Endothelial cell of umbilical vein (primary cell): Measurements from ENCODE around the gene STK32C. TPM values are rescaled to one million over a fixed set of nuclear protein-coding genes. Genes with fewer than 3 reads are reported as not detected.
A peak's percentile ranks its signal among the peaks of the same experiment; 100 is the strongest.

Experiments
- BruUV-seq: library from RNA; stranded (reverse); fragments of 400-500 nt; replicated peaks from 2 replicates; lab custom pipeline; 2021; lab: Mats Ljungman, UMichigan
- CTCF ChIA-PET: fragments of 300-600, 350-600 bp; sonication (Branson Sonifier 250); formaldehyde crosslinking; loops from one replicate; lab custom pipeline; 2021; ENCODE audit warnings: antibody characterized with exemption, inconsistent platforms; lab: Charles Lee
- POLR2A ChIA-PET: fragments of 300-600, 350-600 bp; sonication (Branson Sonifier 250); formaldehyde crosslinking; loops from one replicate; lab custom pipeline; 2021; ENCODE audit warnings: antibody characterized with exemption, inconsistent platforms; lab: Charles Lee
- DNase-seq: peaks from one replicate; pipeline ENCODE4 v3.0.0-alpha.2; 2011; ENCODE audit warnings: low read depth, low spot score
- FAIRE-seq: peaks from 2 replicates; lab custom pipeline; 2011; peaks lifted over from hg19 to GRCh38; lab: Jason Lieb, UNC
- H2AFZ ChIP-seq: 2 replicates; pipeline ENCODE4 v1.6.0; 2012; ENCODE audit warnings: low read depth, low read length, control low read depth, inconsistent platforms
- H3K27ac ChIP-seq: 2 replicates; pipeline ENCODE4 v1.5.1; 2011; ENCODE audit warnings: low read depth, mild to moderate bottlenecking, control low read depth, low read length, moderate library complexity; ENCODE audit not compliant: insufficient read depth
- H3K27me3 ChIP-seq, 2 experiments: 2 replicates each; pipeline versions ENCODE4 v1.6.0 to v1.6.1; 2011; ENCODE audit warnings: low read length in 2 of 2, mixed read lengths in 1 of 2; ENCODE audit not compliant: control insufficient read depth in 2 of 2, insufficient read depth in 2 of 2
- H3K36me3 ChIP-seq, 2 experiments: 2 replicates in 1 of 2; 3 replicates in 1 of 2; pipeline ENCODE4 v1.5.1; 2011; ENCODE audit warnings: low read length in 2 of 2, mild to moderate bottlenecking in 1 of 2, moderate library complexity in 1 of 2; ENCODE audit not compliant: control insufficient read depth in 2 of 2, insufficient read depth in 2 of 2; ENCODE audit errors: extremely low read depth in 1 of 2
- H3K4me1 ChIP-seq: 3 replicates; pipeline ENCODE4 v1.5.1; 2011; ENCODE audit warnings: mild to moderate bottlenecking, low read length; ENCODE audit not compliant: control insufficient read depth, insufficient read depth; ENCODE audit errors: extremely low read depth
- H3K4me2 ChIP-seq: 2 replicates; pipeline ENCODE4 v1.6.1; 2011; ENCODE audit warnings: low read length, control low read depth, mixed read lengths; ENCODE audit not compliant: insufficient read depth
- H3K4me3 ChIP-seq, 3 experiments: fragments of 200-600 bp in 1 of 3; sonication (generic), shearing (Covaris generic) in 1 of 3; replicated peaks in 1 of 3; 2 replicates each; pipeline ENCODE4 v1.5.1; 2011 to 2016; ENCODE audit warnings: control low read depth in 3 of 3, low read length in 3 of 3, mild to moderate bottlenecking in 2 of 3, inconsistent platforms in 1 of 3, low read depth in 1 of 3, moderate library complexity in 1 of 3; ENCODE audit not compliant: insufficient read depth in 1 of 3
- H3K79me2 ChIP-seq: 2 replicates; pipeline ENCODE4 v1.6.0; 2012; ENCODE audit warnings: low read length, inconsistent platforms; ENCODE audit not compliant: control insufficient read depth, insufficient read depth
- H3K9ac ChIP-seq: replicated peaks from 2 replicates; pipeline ENCODE3; 2011; ENCODE audit warnings: low read length, control low read depth; ENCODE audit not compliant: insufficient read depth; ENCODE audit errors: extremely low read depth
- H3K9me1 ChIP-seq: replicated peaks from 3 replicates; pipeline ENCODE4 v1.6.0; 2011; ENCODE audit warnings: mild to moderate bottlenecking, low read length; ENCODE audit not compliant: control insufficient read depth, insufficient read depth; ENCODE audit errors: extremely low read depth
- H3K9me3 ChIP-seq: replicated peaks from 2 replicates; pipeline ENCODE4 v1.5.1; 2012; ENCODE audit warnings: low read length, inconsistent platforms; ENCODE audit not compliant: control insufficient read depth, insufficient read depth
- H4K20me1 ChIP-seq: replicated peaks from 2 replicates; pipeline ENCODE3; 2011; ENCODE audit warnings: mild to moderate bottlenecking, low read length; ENCODE audit not compliant: control insufficient read depth, insufficient read depth; ENCODE audit errors: extremely low read depth
- CTCF ChIP-seq, 2 donors: IDR thresholded peaks; 1 replicate in 1 of 2; 2 replicates in 1 of 2; pipeline ENCODE4 v1.5.1; 2011; ENCODE audit warnings: low read length in 2 of 2, mild to moderate bottlenecking in 2 of 2, moderate library complexity in 2 of 2, control low read depth in 1 of 2, inconsistent platforms in 1 of 2, low read depth in 1 of 2; ENCODE audit not compliant: insufficient read depth in 1 of 2; ENCODE audit errors: extremely low read depth in 1 of 2
- FOS ChIP-seq: IDR thresholded peaks from 2 replicates; pipeline ENCODE4 v1.6.1; 2011; ENCODE audit warnings: mild to moderate bottlenecking, low read length, moderate library complexity, borderline replicate concordance; ENCODE audit not compliant: insufficient read depth
- JUN ChIP-seq: IDR thresholded peaks from 2 replicates; pipeline ENCODE4 v1.6.1; 2011; ENCODE audit warnings: borderline replicate concordance, low read depth; ENCODE audit not compliant: insufficient read length, insufficient read depth
- MAX ChIP-seq: IDR thresholded peaks from 2 replicates; pipeline ENCODE4 v1.6.1; 2011; ENCODE audit not compliant: insufficient read depth, insufficient read length
- MYC ChIP-seq: IDR thresholded peaks from one replicate; pipeline ENCODE4 v1.6.1; 2011; ENCODE audit warnings: mild to moderate bottlenecking, low read depth, low read length
- POLR2A ChIP-seq: IDR thresholded peaks from 2 replicates; pipeline ENCODE4 v1.6.1; 2012; ENCODE audit warnings: low read depth, mild to moderate bottlenecking, control low read depth, low read length
- POLR2AphosphoS5 ChIP-seq: IDR thresholded peaks from 2 replicates; pipeline ENCODE4 v1.6.1; 2012; ENCODE audit warnings: low read depth, mild to moderate bottlenecking, control low read depth, low read length, moderate library complexity; ENCODE audit not compliant: insufficient read depth
- dilution Hi-C: fragments of 300-500 bp; cut with MboI; formaldehyde crosslinking; loops from one replicate; pipeline ENCODE4 v1.15.0; 2019; ENCODE audit warnings: low sequenced_read_pairs; ENCODE audit not compliant: extremely low pct_ligation_motif_present
- intact Hi-C: fragments of 100-400 bp; cut with micrococcal nuclease; formaldehyde crosslinking; loops from one replicate; pipeline ENCODE4 v1.10.0; 2022
- polyA plus RNA-seq, 4 experiments: library from polyadenylated mRNA; depleted of rRNA in 3 of 4; stranded (reverse) in 3 of 4; unstranded in 1 of 4; fragments of >200 nt; gene quantifications; 2 replicates each; pipeline versions ENCODE4 v1.2.1 to v1.2.3, GENCODE V29; 2011 to 2012; ENCODE audit warnings: missing spikeins in 1 of 4
- total RNA-seq: library from RNA; stranded (reverse); gene quantifications from 2 replicates; pipeline ENCODE4 v1.2.3, GENCODE V29; 2021

STK32C gene
- total and polyA plus RNA-seq, 2 donors (not counting 3 experiments of a cell fraction or from before 2014, with no cell fraction given), result 5.4 to 14.1 TPM

GRCh38 chr10:132175907-132176581 lies 131.7 kb downstream of the STK32C start:
- Histone ChIP-seq H3K9me3 (no peaks in the 10 kb centered on the region), H3K79me2 (no peaks in the 10 kb centered on the region), H3K27ac (no peak overlapping the region), H3K4me3 (no peak overlapping the region), H3K9me1 (no peaks in the 10 kb centered on the region), H3K27me3 (peaks cover 0 to 4% of the 10 kb centered on the region in 2 experiments), H3K4me1 (no peaks in the 10 kb centered on the region), H3K9ac (no peak overlapping the region), H2AFZ (no peak overlapping the region), H4K20me1 (no peaks in the 10 kb centered on the region), H3K4me2 (no peak overlapping the region), H3K36me3 (no peaks in the 10 kb centered on the region)
- no TSS peak for BruUV-seq
- dilution Hi-C loops, result no loop called here
- CTCF ChIA-PET, result no interaction called here
- peak; percentile 30 for DNase-seq
- POLR2A ChIA-PET, result no interaction called here
- intact Hi-C loops, result no loop called here
- TF ChIP-seq MAX, result no peak
- no peak for TF ChIP-seq CTCF (IDR thresholded peaks at IDR 0.05; ENCODE audit: extremely low read depth in 1 of 2, insufficient read depth in 1 of 2, low read depth in 1 of 2, low read length in 2 of 2)
- TF ChIP-seq JUN, result no peak
- TF ChIP-seq POLR2A, result no peak
- TF ChIP-seq POLR2AphosphoS5, result no peak
- TF ChIP-seq FOS, result no peak
- no peak for TF ChIP-seq MYC
- no peak for FAIRE-seq
